ENCODE data around the gene RORB.

RORB gene

GRCh38 chr9:74501570-74501969, 4.4 kb downstream of the RORB start:
- no peak overlapping the region for H3K4me3 ChIP-seq (ENCODE audit: low read depth, low read length)
- H3K18ac ChIP-seq (ENCODE audit: low read length) = no peak overlapping the region
- H3K23ac ChIP-seq (ENCODE audit: low read length) = no peak overlapping the region
- no peaks in the 10 kb centered on the region for H3K79me2 ChIP-seq (ENCODE audit: control insufficient read depth, insufficient read depth, low read length, poor library complexity)
- H3K4me1 ChIP-seq (ENCODE audit: control insufficient read depth in 1 of 2, insufficient read depth in 2 of 2, low read length in 2 of 2) = peaks cover 11 to 23% of the 10 kb centered on the region in 2 experiments
- no peak overlapping the region for H3K27ac ChIP-seq (ENCODE audit: low read depth, low read length)
- no peak overlapping the region for H3K14ac ChIP-seq (ENCODE audit: low read length)
- H4K12ac ChIP-seq (ENCODE audit: low read depth, low read length) = no peak overlapping the region
- WGBS (ENCODE audit: extremely low coverage, insufficient coverage, insufficient read length) = no CpG with 5 or more reads among the region's 2 CpGs
- peaks cover 2% of the 10 kb centered on the region for H3K9me3 ChIP-seq (ENCODE audit: insufficient read depth, low read depth, low read length)
- no peak overlapping the region for H2BK120ac ChIP-seq (ENCODE audit: insufficient read depth, low read length, poor library complexity)
- H3K79me1 ChIP-seq (ENCODE audit: low read length) = no peaks in the 10 kb centered on the region
- H3K9ac ChIP-seq (ENCODE audit: low read length) = no peak overlapping the region
- DNase-seq = no peak
- H4K91ac ChIP-seq (ENCODE audit: low read depth, low read length) = no peak overlapping the region
- no peak overlapping the region for H3K4ac ChIP-seq (ENCODE audit: low read depth, low read length)
- H2AK5ac ChIP-seq (ENCODE audit: low read length) = no peak overlapping the region
- H4K8ac ChIP-seq (ENCODE audit: low read depth, low read length) = no peak overlapping the region
- H3K4me2 ChIP-seq (ENCODE audit: low read length) = no peak overlapping the region
- H3K36me3 ChIP-seq (ENCODE audit: control insufficient read depth in 1 of 2, insufficient read depth in 2 of 2, low read length in 2 of 2) = no peaks in the 10 kb centered on the region
- H2AFZ ChIP-seq (ENCODE audit: insufficient read depth, low read length, poor library complexity) = no peak overlapping the region
- H3K27me3 ChIP-seq (ENCODE audit: insufficient read depth, low read length) = peaks cover 40% of the 10 kb centered on the region
- no peak overlapping the region for H2BK12ac ChIP-seq (ENCODE audit: low read length)
- H2BK5ac ChIP-seq (ENCODE audit: low read depth, low read length, poor library complexity) = no peak overlapping the region

DNA sequence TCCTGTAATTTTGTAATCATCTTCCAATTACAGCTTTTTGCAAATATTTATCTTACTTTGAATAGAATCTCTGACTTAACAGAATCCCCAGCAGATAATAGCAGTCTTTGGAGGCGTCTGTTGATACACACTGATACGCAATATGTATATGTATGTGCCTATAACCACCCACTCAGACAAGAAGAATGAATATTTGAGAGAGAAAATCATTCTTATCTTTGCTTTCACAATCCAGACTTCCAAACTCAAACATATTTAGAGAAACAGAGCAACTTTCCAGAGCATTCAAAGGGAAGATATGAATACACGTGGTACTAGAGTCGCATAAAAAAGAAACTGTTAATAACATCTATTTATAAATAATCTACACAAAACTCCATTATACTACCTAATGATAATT, 6.1 kb downstream of the RORB start:
- Histone ChIP-seq H3K14ac (ENCODE audit: low read length) (no peak overlapping the region), H3K18ac (ENCODE audit: low read length) (no peak overlapping the region), H3K23ac (ENCODE audit: low read length) (no peak overlapping the region), H2AK5ac (ENCODE audit: low read length) (no peak overlapping the region), H2BK12ac (ENCODE audit: low read length) (no peak overlapping the region), H3K36me3 (ENCODE audit: control insufficient read depth in 1 of 2, insufficient read depth in 2 of 2, low read length in 2 of 2) (no peaks in the 10 kb centered on the region), H3K4me2 (ENCODE audit: low read length) (no peak overlapping the region), H2BK120ac (ENCODE audit: insufficient read depth, low read length, poor library complexity) (no peak overlapping the region), H4K12ac (ENCODE audit: low read depth, low read length) (no peak overlapping the region), H3K27ac (ENCODE audit: low read depth, low read length) (no peak overlapping the region), H3K4ac (ENCODE audit: low read depth, low read length) (no peak overlapping the region), H2AFZ (ENCODE audit: insufficient read depth, low read length, poor library complexity) (no peak overlapping the region), H3K9ac (ENCODE audit: low read length) (no peak overlapping the region), H3K27me3 (ENCODE audit: insufficient read depth, low read length) (peaks cover 30% of the 10 kb centered on the region), H3K4me1 (ENCODE audit: control insufficient read depth in 1 of 2, insufficient read depth in 2 of 2, low read length in 2 of 2) (peaks cover 6 to 14% of the 10 kb centered on the region in 2 experiments), H3K4me3 (ENCODE audit: low read depth, low read length) (no peak overlapping the region), H3K9me3 (ENCODE audit: insufficient read depth, low read depth, low read length) (peaks cover 2% of the 10 kb centered on the region), H4K91ac (ENCODE audit: low read depth, low read length) (no peak overlapping the region), H2BK5ac (ENCODE audit: low read depth, low read length, poor library complexity) (no peak overlapping the region), H3K79me2 (ENCODE audit: control insufficient read depth, insufficient read depth, low read length, poor library complexity) (no peaks in the 10 kb centered on the region), H4K8ac (ENCODE audit: low read depth, low read length) (no peak overlapping the region), H3K79me1 (ENCODE audit: low read length) (no peaks in the 10 kb centered on the region)
- WGBS (ENCODE audit: extremely low coverage, insufficient coverage, insufficient read length) = no CpG with 5 or more reads among the region's 4 CpGs
- DNase-seq = peak; percentile 11 to 43

DNA sequence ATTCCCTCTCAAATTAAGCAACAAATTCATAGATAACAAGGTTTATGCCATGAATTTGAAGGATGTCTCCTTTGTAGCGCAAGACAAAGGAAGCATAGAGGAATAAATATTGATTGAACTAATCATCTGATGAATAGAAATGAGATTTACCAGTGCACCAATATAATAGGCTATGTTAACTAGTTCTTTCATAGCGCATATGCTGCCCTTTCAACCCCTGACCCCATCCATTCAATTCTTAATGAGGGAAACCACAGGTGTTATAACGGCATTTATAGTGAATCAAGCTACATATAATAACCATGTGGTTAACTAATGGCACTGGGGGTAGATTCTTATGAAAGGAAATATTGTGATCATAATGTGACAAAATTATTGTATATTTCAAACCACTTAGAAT, 6.5 kb downstream of the RORB start:
- no peaks in the 10 kb centered on the region for H3K79me2 ChIP-seq (ENCODE audit: control insufficient read depth, insufficient read depth, low read length, poor library complexity)
- H4K91ac ChIP-seq (ENCODE audit: low read depth, low read length) = no peak overlapping the region
- H3K4ac ChIP-seq (ENCODE audit: low read depth, low read length) = no peak overlapping the region
- no peak overlapping the region for H3K18ac ChIP-seq (ENCODE audit: low read length)
- H3K79me1 ChIP-seq (ENCODE audit: low read length) = no peaks in the 10 kb centered on the region
- H3K36me3 ChIP-seq (ENCODE audit: control insufficient read depth in 1 of 2, insufficient read depth in 2 of 2, low read length in 2 of 2) = no peaks in the 10 kb centered on the region
- H3K14ac ChIP-seq (ENCODE audit: low read length) = no peak overlapping the region
- H2AFZ ChIP-seq (ENCODE audit: insufficient read depth, low read length, poor library complexity) = no peak overlapping the region
- H2BK12ac ChIP-seq (ENCODE audit: low read length) = no peak overlapping the region
- no peak overlapping the region for H3K4me2 ChIP-seq (ENCODE audit: low read length)
- WGBS (ENCODE audit: extremely low coverage, insufficient coverage, insufficient read length) = no CpG with 5 or more reads among the region's 3 CpGs
- no peak overlapping the region for H2BK5ac ChIP-seq (ENCODE audit: low read depth, low read length, poor library complexity)
- H3K9me3 ChIP-seq (ENCODE audit: insufficient read depth, low read depth, low read length) = peaks cover 2% of the 10 kb centered on the region
- H3K4me1 ChIP-seq (ENCODE audit: control insufficient read depth in 1 of 2, insufficient read depth in 2 of 2, low read length in 2 of 2) = peaks cover 6 to 12% of the 10 kb centered on the region in 2 experiments
- no peak for DNase-seq
- no peak overlapping the region for H3K9ac ChIP-seq (ENCODE audit: low read length)
- H4K8ac ChIP-seq (ENCODE audit: low read depth, low read length) = no peak overlapping the region
- no peak overlapping the region for H2BK120ac ChIP-seq (ENCODE audit: insufficient read depth, low read length, poor library complexity)
- H4K12ac ChIP-seq (ENCODE audit: low read depth, low read length) = no peak overlapping the region
- no peak overlapping the region for H3K23ac ChIP-seq (ENCODE audit: low read length)
- H3K4me3 ChIP-seq (ENCODE audit: low read depth, low read length) = no peak overlapping the region
- H3K27ac ChIP-seq (ENCODE audit: low read depth, low read length) = no peak overlapping the region
- peaks cover 26% of the 10 kb centered on the region for H3K27me3 ChIP-seq (ENCODE audit: insufficient read depth, low read length)
- H2AK5ac ChIP-seq (ENCODE audit: low read length) = no peak overlapping the region

- no peak for DNase-seq
- Histone ChIP-seq H3K4me3 (ENCODE audit: low read depth, low read length) (no peak overlapping the region), H2BK5ac (ENCODE audit: low read depth, low read length, poor library complexity) (no peak overlapping the region), H3K27me3 (ENCODE audit: insufficient read depth, low read length) (no peaks in the 10 kb centered on the region), H3K4me2 (ENCODE audit: low read length) (no peak overlapping the region), H3K79me2 (ENCODE audit: control insufficient read depth, insufficient read depth, low read length, poor library complexity) (no peaks in the 10 kb centered on the region), H3K18ac (ENCODE audit: low read length) (no peak overlapping the region), H4K8ac (ENCODE audit: low read depth, low read length) (no peak overlapping the region), H2AK5ac (ENCODE audit: low read length) (no peak overlapping the region), H2AFZ (ENCODE audit: insufficient read depth, low read length, poor library complexity) (no peak overlapping the region), H3K4me1 (ENCODE audit: control insufficient read depth in 1 of 2, insufficient read depth in 2 of 2, low read length in 2 of 2) (no peaks in the 10 kb centered on the region), H3K9me3 (ENCODE audit: insufficient read depth, low read depth, low read length) (no peaks in the 10 kb centered on the region), H3K9ac (ENCODE audit: low read length) (no peak overlapping the region), H3K4ac (ENCODE audit: low read depth, low read length) (no peak overlapping the region), H3K27ac (ENCODE audit: low read depth, low read length) (no peak overlapping the region), H3K14ac (ENCODE audit: low read length) (no peak overlapping the region), H4K12ac (ENCODE audit: low read depth, low read length) (no peak overlapping the region), H2BK12ac (ENCODE audit: low read length) (no peak overlapping the region), H3K23ac (ENCODE audit: low read length) (no peak overlapping the region), H2BK120ac (ENCODE audit: insufficient read depth, low read length, poor library complexity) (no peak overlapping the region), H3K79me1 (ENCODE audit: low read length) (no peaks in the 10 kb centered on the region), H3K36me3 (ENCODE audit: control insufficient read depth in 1 of 2, insufficient read depth in 2 of 2, low read length in 2 of 2) (no peaks in the 10 kb centered on the region), H4K91ac (ENCODE audit: low read depth, low read length) (no peak overlapping the region)
- WGBS (ENCODE audit: extremely low coverage, insufficient coverage, insufficient read length) = no CpG with 5 or more reads among the region's 2 CpGs
Measured at GRCh38 chr9:74511333-74511732, 14.2 kb downstream of the RORB start.

Data from trophoblast cell (in vitro differentiated cells and primary cell).